ENCODE measurements around the gene PITX1.

DNA sequence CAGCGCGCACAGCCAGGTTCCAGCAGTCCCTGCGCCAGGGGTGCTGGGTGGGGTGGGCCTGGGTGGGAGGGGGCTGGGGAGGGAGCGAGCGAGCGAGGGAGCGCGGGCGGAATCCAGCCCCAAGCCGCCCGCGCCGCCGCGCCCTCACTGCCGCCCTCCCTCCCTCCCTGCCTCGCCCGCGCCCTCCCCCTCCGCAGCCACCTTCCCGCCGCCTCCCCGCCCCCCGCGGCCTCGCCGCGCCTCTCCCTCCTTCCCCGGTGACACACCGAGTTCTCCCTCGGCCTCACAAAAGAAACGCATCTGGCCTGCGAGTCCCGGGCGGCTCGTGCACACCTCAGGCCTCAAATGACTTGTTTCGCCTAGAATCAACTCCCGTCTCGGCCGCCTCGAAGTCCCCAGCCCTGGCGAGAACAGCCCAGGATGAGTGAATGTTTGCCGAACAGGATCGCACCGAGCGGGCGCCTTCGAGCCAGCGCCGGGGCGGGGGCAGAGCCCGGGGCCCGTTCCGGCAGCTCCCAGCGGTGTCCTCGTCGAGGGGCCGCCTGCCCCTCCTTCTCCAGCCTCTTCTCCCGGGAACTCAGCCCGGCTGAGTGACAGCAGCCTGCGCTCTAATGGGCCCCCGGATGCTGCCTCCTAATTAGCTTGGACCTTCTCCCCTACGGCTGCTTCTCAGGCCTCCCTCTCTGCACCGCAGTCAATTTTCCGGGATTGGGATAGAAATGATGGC is 371 bp upstream of the PITX1 start:
- TF ChIP-seq, protein P1, sequence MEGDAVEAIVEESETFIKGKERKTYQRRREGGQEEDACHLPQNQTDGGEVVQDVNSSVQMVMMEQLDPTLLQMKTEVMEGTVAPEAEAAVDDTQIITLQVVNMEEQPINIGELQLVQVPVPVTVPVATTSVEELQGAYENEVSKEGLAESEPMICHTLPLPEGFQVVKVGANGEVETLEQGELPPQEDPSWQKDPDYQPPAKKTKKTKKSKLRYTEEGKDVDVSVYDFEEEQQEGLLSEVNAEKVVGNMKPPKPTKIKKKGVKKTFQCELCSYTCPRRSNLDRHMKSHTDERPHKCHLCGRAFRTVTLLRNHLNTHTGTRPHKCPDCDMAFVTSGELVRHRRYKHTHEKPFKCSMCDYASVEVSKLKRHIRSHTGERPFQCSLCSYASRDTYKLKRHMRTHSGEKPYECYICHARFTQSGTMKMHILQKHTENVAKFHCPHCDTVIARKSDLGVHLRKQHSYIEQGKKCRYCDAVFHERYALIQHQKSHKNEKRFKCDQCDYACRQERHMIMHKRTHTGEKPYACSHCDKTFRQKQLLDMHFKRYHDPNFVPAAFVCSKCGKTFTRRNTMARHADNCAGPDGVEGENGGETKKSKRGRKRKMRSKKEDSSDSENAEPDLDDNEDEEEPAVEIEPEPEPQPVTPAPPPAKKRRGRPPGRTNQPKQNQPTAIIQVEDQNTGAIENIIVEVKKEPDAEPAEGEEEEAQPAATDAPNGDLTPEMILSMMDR (IDR thresholded peaks at IDR 0.05), result no peak
- TF ChIP-seq POLR2A (IDR thresholded peaks at IDR 0.05), result no peak
